Mammary epithelial cell (primary cell): ENCODE data around the gene ACER1.

Experiments
- EZH2 ChIP-seq: IDR thresholded peaks from 2 replicates; pipeline ENCODE4 v1.6.1; 2012; ENCODE audit warnings: low read length, inconsistent platforms, borderline replicate concordance
- TF ChIP-seq, protein P1 (sequence below), 2 donors: IDR thresholded peaks in 1 of 2; conservative IDR thresholded peaks in 1 of 2; 2 replicates each; pipeline ENCODE4 v1.5.1; 2011 to 2012; ENCODE audit warnings: inconsistent platforms in 2 of 2, low read length in 2 of 2, mild to moderate bottlenecking in 2 of 2, control low read depth in 1 of 2, low read depth in 1 of 2; ENCODE audit not compliant: insufficient read depth in 1 of 2; ENCODE audit errors: extremely low read depth in 1 of 2

DNA sequence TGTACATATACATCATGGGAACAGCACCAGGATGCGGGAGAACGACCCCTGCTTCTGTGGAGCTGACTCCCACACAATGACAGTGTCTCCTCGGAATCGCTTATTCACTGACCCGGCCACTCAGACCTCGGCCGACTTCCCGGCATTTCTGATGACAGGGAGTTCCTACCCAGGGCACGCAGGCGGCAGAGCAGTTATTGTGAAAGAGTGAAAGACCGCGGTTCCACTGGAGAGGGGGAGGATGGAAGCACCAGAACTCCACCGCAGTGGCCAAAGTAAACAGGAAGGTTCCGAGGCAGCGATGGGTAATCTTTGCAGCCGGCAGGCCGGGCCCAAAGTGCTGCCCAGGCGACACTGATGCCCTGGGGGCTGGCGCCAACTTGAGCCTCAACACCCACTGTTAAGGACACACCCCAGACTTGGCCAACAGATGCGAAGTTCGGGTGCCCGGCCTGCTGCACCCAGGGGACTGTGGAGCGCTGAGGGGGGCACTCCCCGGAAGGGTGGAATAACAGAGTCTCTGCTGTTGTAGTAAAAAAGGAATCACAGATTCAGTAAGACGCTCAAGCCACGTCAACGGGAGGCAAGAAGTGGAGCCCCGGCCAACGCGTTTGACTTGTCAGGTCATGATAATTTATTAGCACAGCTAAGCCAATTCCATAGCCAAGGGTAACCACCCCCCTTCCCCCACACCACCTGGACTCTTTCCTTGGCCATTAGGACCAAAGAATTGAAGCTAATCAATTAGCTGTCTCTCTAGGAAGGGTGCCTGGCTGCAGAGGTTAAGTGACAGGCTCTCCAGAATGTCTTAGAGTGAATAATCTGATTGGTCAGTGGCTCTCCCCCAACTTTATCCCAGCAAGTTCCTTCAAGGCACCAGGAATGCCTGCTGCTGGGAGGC, 59.5 kb downstream of the ACER1 start:
- TF ChIP-seq, protein P1, sequence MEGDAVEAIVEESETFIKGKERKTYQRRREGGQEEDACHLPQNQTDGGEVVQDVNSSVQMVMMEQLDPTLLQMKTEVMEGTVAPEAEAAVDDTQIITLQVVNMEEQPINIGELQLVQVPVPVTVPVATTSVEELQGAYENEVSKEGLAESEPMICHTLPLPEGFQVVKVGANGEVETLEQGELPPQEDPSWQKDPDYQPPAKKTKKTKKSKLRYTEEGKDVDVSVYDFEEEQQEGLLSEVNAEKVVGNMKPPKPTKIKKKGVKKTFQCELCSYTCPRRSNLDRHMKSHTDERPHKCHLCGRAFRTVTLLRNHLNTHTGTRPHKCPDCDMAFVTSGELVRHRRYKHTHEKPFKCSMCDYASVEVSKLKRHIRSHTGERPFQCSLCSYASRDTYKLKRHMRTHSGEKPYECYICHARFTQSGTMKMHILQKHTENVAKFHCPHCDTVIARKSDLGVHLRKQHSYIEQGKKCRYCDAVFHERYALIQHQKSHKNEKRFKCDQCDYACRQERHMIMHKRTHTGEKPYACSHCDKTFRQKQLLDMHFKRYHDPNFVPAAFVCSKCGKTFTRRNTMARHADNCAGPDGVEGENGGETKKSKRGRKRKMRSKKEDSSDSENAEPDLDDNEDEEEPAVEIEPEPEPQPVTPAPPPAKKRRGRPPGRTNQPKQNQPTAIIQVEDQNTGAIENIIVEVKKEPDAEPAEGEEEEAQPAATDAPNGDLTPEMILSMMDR (conservative IDR thresholded peaks at IDR 0.05 in 1 of 2, IDR thresholded peaks at IDR 0.05 in 1 of 2; ENCODE audit: extremely low read depth in 1 of 2, insufficient read depth in 1 of 2, low read depth in 1 of 2, low read length in 2 of 2) = no peak
- TF ChIP-seq EZH2 = no peak
